Measurements from ENCODE around the gene SERPINB12.

SERPINB12 gene, protein sequence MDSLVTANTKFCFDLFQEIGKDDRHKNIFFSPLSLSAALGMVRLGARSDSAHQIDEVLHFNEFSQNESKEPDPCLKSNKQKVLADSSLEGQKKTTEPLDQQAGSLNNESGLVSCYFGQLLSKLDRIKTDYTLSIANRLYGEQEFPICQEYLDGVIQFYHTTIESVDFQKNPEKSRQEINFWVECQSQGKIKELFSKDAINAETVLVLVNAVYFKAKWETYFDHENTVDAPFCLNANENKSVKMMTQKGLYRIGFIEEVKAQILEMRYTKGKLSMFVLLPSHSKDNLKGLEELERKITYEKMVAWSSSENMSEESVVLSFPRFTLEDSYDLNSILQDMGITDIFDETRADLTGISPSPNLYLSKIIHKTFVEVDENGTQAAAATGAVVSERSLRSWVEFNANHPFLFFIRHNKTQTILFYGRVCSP

GRCh38 chr18:63542069-63542468, at the start of gene SERPINB12:
Gene SERPINB12 (plus strand): TSS chr18:63542369. CDS start chr18:63556160, 13,791 bp downstream.
- DNase-seq = no peak

DNA sequence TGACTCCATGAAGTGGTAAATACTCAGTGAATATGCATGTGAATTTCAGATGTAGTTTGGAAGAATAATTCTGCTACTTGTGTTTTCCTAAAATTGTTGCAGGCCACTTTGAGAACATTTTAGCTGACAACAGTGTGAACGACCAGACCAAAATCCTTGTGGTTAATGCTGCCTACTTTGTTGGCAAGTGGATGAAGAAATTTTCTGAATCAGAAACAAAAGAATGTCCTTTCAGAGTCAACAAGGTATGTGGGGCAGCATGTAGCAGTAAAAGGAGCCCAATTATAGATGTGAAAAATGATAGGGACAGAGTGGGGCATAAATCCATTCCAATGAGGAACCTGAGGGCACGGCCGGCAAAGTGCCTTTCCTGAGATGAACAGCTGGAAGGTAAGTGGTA, 49.3 kb upstream of the SERPINB12 start:
- no peak for DNase-seq

DNA sequence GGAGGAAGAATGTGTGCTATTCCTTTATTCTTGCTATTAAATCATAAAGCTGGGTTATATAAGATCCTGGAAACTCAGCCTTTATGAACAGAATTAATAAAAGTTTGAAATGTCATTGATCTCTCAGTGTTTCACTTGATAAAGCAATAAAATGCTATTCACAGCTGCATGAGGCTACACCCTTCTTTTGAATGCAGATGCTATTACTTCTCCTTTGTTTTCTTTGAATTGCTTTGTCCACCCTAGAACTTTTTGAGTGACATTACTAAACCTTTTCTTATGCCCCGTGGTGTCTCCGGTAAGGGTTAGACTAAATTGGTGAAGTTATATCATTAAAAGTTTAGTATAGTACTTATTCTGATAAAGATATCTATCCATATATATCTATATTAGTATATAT, 46.5 kb upstream of the SERPINB12 start:
- DNase-seq = no peak

DNA sequence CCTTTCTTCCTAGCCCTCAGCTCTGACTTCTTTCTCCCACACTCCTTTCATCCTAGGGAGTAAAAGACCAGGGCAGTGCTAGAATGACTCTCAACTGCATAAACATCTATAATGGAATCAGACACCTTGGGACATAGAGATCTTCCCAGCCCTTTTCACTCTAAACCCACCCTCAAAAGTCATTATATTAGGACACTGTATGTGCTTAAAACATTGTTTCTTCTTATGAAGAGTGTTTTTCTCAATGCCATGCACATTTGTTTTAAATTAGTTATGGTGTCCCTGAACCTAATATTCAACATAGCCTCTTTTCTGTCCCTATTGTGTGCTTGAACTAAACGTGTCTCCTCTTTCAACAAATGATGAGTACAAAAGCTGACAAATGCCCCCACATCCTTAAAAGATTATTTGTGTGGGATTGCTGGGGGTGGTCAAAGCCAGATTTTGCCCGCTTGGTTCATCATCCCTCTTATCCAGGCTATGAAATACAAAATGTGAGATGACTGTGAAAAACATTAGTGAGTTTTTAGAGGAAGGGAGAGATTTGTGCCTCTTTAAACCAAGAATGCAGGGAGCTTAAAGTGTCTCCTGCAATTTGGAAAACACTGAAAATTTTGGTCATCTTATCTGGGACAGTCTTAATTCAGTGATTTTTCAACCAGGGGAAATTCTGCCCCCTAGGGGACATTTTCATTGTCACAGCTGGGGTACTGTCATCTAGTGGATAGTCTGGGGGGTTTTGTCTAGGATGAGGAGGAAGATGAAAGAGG, 36.4 kb upstream of the SERPINB12 start:
- DNase-seq = peak; percentile 7

DNA sequence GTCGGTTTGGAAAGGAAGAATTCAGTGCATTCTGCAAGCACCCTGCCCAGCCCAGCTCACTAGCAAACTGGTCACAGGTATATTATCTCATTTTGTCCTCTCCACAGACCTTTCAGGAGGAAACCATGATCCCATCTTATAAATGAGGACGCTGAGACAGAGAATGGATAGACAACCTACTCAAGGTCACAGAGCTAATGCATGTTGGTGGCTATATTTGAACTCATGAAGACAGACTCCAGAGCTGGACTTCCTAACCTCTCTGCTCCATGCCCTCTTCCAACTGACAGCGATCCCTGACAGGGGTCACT, 35.9 kb upstream of the SERPINB12 start:
- DNase-seq = no peak

DNA sequence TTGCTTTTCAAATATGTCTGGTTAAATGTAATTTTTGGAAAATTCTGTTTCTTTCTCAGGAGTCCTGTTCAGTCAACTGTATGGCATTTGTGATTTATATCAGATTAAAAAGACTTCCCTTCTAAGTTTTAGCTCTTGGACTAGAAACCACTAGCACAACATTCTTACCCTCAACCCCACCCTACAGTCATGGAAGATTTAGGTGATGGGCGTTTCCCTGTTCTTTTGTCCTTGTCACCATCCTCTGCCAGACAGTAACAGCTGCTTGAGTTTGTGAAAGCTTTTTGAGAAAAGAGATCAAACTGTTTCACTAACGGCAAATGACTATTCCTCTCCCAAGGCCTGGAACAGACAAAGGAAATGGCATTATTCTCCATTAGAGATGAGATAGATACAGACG, 33.6 kb upstream of the SERPINB12 start:
- no peak for DNase-seq

DNA sequence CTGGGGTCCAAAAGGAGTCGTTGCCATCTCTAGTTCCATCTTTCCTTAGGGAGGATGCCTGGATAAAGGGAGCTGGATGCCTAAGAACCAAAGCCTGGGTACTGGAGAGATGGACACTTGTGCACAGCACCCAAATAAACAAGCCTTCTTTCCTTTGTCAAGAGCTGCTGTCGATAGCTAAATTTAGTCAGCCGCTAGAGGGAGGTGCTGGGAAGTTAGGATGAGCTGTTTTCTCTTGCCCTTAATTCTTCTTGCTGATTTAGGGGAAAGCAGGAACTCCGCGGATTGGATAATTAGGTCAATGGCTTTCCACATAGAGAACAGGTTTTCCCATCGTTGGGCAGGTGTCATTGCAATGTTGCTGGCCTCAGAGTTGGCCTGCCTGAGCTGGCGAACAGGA, 30.9 kb upstream of the SERPINB12 start:
- DNase-seq = no peak

DNA sequence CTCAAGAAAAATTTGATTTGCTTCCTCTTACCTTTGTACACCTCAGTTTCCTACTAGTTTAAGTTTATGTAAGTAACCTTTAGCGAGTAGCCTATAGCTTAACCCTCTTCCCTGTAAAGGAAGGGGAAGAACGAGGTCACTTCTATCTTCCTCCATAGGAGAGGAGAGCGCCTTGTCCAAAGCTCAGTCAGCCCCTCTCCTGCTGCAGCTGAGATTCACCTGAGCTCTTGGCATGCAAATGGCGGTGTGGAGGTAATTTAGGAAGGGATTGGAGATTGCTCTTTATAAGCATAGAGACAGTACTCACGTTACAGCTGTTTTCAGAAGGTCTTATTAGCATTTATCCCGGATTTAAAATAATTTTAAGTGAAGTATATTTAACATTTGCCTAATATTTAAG, 27.8 kb upstream of the SERPINB12 start:
- no peak for DNase-seq

- no peak for DNase-seq
Observed at GRCh38 chr18:63514888-63515678, 27.1 kb upstream of the SERPINB12 start.

- DNase-seq = no peak
Observed at GRCh38 chr18:63515801-63516200, 26.4 kb upstream of the SERPINB12 start.

DNA sequence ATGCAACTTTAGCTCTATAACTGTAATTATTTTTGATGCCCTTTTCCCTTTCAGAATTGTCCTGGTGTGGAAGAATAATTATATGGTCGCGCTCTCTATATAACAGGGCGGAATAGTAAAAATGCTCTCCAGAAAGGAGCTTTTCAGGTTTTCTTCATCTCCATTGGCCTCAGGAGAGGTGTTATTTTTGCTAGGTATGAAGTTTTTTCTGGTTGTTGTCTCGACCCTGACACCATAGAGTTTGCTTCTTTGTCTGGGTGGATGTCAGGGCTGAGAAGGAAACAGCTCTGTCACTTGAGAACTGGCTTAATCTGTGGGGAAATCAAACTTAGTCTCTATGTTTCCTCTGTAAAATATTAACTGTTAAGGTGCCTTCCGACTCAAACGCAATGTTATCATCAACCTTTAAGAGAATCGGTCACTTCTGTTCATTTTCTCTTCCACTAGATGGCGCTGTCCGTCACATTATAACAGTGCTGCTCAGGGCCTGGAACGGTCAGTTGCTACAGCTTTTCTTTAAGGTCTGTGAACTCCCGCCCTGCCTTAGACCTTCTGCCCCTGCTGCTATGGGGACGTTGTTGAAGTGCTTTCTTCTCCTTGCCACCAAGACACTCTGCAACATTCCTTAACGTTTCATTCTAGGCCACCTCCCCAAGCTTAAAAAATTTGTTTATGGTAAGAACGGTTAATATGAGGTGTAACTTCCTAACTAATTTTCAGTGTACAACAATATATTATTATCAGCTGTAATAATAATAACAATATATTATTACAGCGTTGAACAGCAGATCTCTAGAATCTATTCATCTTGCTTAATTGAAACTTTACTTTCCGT, 23.8 kb upstream of the SERPINB12 start:
- DNase-seq = no peak

- DNase-seq = no peak
Observed at GRCh38 chr18:63520053-63520685, 22.0 kb upstream of the SERPINB12 start.

DNA sequence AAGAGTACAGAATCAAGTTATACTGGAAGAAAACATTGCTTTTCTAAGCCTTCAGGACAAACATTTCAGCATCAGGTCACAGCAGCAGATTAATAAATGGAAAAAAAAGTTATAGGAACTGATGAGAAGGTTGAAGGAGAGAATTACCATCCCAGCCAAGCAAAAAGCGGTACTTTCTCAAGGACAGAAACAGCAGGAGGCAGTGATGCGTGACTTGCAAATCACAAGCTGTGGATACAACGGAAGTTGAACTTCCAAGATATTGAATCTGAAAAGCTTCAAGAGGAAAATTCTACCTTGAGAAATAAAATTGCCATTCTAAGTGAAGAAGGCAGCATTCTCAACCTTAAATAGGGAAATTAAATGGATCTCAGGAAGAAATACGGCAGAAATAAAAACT, 18.5 kb upstream of the SERPINB12 start:
- no peak for DNase-seq

DNA sequence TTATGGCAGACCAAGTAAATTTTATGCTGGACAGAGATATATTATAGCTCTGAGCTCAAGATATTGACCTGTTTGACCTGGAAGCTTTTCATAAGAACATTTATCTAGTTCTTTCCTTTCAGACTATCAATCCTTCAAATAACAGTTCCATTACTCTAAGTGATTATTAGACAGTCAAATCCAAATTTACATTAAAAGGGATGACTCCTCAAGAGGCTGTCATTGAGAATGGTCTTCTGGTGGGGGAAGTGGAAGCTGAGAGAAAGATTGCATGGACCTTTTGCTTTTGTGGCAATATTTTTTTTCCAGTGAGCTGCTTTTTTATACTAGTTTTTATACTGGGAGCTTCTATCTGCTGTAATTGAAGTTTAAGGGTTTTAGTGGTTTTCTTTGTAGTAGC, 14.9 kb upstream of the SERPINB12 start:
- no peak for DNase-seq

GRCh38 chr18:63528863-63529492, 13.2 kb upstream of the SERPINB12 start:
- no peak for DNase-seq

DNA sequence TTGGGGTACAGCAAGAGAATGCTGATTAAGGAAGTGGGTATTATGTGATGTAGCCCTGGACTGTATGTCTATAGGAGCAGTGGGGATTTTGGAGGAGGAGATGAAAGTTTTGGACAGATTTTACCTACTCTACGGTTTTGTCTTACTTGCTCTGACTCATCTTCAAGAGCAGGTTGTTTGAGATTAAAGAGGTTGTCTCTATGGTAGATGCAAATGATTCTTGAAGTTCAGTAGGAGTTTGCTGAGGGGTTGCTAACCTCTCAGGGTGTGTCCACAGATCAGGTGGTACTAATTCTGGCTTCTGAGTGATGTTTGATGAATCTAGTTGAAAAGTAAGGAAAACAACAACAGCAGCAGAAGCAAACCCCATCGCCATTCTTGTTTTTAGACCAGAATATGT, 9.7 kb upstream of the SERPINB12 start:
- no peak for DNase-seq

DNA sequence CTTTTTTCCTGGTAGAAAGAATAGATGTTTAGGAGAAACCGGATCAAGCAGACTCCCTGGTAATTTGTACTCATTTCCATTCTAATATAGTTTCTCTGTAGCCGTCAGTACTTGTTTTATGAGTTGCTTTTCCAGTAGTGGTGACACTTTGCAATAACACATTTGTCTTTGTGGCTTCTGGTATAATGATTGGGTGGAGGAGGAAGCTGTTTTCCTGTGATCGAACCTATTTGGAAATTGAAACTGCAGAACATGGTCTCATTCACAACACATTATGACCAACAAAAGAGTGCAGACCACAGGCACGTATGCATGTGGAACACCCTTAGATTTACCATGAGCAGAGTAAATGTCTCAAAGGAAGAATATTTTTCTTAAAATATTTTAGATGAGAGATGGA, 7.6 kb upstream of the SERPINB12 start:
- DNase-seq = no peak

DNA sequence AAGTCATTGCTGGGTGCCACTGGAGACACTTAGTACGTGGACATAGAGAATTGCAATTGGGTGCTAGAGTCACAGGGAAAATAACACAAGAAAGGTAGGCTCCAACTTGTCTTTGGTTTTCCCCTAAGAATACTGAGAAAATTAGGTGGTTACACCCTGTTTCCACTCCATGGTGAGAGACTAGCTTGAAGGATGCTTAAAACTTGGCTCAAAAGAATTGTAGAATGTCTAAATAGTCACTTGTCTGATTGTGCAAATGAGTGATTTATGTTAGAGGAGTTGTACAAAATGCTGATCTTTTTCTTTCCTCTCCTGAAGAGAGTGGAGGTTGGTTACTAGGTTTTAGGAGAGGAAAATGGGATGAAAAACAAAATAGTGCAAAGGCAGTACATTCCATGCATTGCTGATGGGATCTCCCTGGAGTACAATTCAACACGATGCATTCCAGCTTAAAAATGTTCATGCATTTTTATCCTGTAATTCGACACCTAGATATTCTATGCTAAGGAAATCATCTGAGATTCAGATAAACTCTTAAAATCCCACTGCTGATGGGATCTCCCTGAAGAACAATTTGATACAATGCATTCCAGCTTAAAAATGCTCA, 2.2 kb upstream of the SERPINB12 start:
- DNase-seq = no peak

- DNase-seq = no peak
Observed at GRCh38 chr18:63544017-63544416, 1.8 kb downstream of the SERPINB12 start.

DNA sequence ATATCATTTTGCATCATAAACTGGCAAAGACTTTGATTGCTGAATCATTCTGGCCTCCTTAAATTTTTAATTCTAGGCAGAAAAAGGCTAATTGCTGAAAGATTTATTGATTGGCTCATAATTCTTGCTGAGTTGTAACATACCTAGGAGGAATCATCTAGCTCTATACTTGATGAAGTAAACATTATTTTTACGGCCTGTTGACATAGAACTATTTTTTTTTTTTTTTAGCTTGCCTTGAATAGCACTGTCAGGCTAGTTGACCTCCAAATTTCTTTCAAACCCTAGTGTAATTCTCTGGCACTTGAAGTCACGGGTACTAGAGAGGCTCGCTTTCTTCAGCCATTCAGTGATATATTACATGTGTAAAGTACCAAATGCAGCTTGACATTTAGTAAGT, 2.8 kb downstream of the SERPINB12 start:
- no peak for DNase-seq

- DNase-seq = no peak
Observed at GRCh38 chr18:63550068-63550467, 7.9 kb downstream of the SERPINB12 start.

Data from 8988T (cell line).